HG03045 (cell line): Measurements from ENCODE around the gene DPP3.
"Not testable (repeated sequence)": the region's sequence is repeated elsewhere in the genome, so short reads cannot be mapped to it uniquely, and the experiment has no call there.

Experiments
- ATAC-seq: cut with Tn5 transposase; IDR thresholded peaks from one replicate; pipeline ENCODE4 v1.9.1; 2021; ENCODE audit warnings: mild to moderate bottlenecking, moderate library complexity; ENCODE audit not compliant: unreplicated experiment

DPP3 gene

GRCh38 chr11:66480117-66480938 is at the start of gene DPP3:
Gene DPP3 (plus strand): TSS chr11:66480434. CDS start chr11:66482201, 1,767 bp downstream.
- ATAC-seq, result peak; percentile 90

GRCh38 chr11:66431287-66431686 is 48.9 kb upstream of the DPP3 start:
- ATAC-seq, result not testable (repeated sequence)

- not testable (repeated sequence) for ATAC-seq
Observed at GRCh38 chr11:66431871-66432329, 48.3 kb upstream of the DPP3 start.

- ATAC-seq, result no peak
Observed at GRCh38 chr11:66432597-66432996, 47.6 kb upstream of the DPP3 start.

- no peak for ATAC-seq
Observed at GRCh38 chr11:66437979-66438503, 42.2 kb upstream of the DPP3 start.

- ATAC-seq, result peak; percentile 92
Observed at GRCh38 chr11:66438504-66439466, 41.4 kb upstream of the DPP3 start, which contains the start of gene MRPL11. Gene MRPL11 (minus strand): TSS chr11:66438848. CDS start chr11:66438754, 94 bp downstream.

GRCh38 chr11:66440101-66440939 is 39.9 kb upstream of the DPP3 start:
- ATAC-seq, result not testable (repeated sequence)

- ATAC-seq, result not testable (repeated sequence)
Observed at GRCh38 chr11:66440940-66441282, 39.3 kb upstream of the DPP3 start.

- no peak for ATAC-seq
Observed at GRCh38 chr11:66443602-66444001, 36.6 kb upstream of the DPP3 start.

GRCh38 chr11:66447012-66447411 is 33.2 kb upstream of the DPP3 start:
- no peak for ATAC-seq

- no peak for ATAC-seq
Observed at GRCh38 chr11:66448523-66448922, 31.7 kb upstream of the DPP3 start.

GRCh38 chr11:66450560-66450959 is 29.7 kb upstream of the DPP3 start:
- no peak for ATAC-seq

GRCh38 chr11:66451663-66452062 is 28.6 kb upstream of the DPP3 start:
- ATAC-seq, result no peak

GRCh38 chr11:66454247-66454646 is 26.0 kb upstream of the DPP3 start:
- no peak for ATAC-seq

GRCh38 chr11:66454828-66455227 is 25.4 kb upstream of the DPP3 start:
- ATAC-seq, result no peak

GRCh38 chr11:66457826-66458225 is 22.4 kb upstream of the DPP3 start:
- ATAC-seq, result no peak

GRCh38 chr11:66459138-66459778 is 21.0 kb upstream of the DPP3 start:
- ATAC-seq, result no peak

- no peak for ATAC-seq
Observed at GRCh38 chr11:66462010-66462409, 18.2 kb upstream of the DPP3 start.

- ATAC-seq, result no peak
Observed at GRCh38 chr11:66462911-66463310, 17.3 kb upstream of the DPP3 start.

- ATAC-seq, result not testable (repeated sequence)
Observed at GRCh38 chr11:66464116-66464515, 16.1 kb upstream of the DPP3 start.
